Posterior vena cava (tissue), 2 donors: ENCODE results near the gene POSTN. TPM values are rescaled to one million over a fixed set of nuclear protein-coding genes. Genes with fewer than 3 reads are reported as not detected.

Source experiments
- DNase-seq: peaks from one replicate; pipeline ENCODE4 v3.0.0-alpha.2; 2020; ENCODE audit warnings: low spot score
- intact Hi-C, 2 donors: fragments of 100-400 bp; cut with DNase I; formaldehyde crosslinking; loops; one replicate each; pipeline versions ENCODE4 v1.14.1 to v1.14.2; 2022 to 2023
- long read RNA-seq, 2 donors: library from polyadenylated mRNA; unstranded; transcript quantifications; one replicate each; pipeline ENCODE4 v2.0.0, GENCODE V29; 2020 to 2021
- total RNA-seq, 2 donors: library from RNA; stranded (reverse); fragmentation: NEBNext Ultra II Directional; extraction: Animal tissue kit (Norgen Biotek cat#: 25700); gene quantifications; one replicate each; pipeline ENCODE4 v1.2.1, GENCODE V29; 2021
- donor health status: DM: yes; HTN: yes; CAD: no.
- donor health status: DM: yes; HTN: yes; CAD: no.

Gene POSTN, protein sequence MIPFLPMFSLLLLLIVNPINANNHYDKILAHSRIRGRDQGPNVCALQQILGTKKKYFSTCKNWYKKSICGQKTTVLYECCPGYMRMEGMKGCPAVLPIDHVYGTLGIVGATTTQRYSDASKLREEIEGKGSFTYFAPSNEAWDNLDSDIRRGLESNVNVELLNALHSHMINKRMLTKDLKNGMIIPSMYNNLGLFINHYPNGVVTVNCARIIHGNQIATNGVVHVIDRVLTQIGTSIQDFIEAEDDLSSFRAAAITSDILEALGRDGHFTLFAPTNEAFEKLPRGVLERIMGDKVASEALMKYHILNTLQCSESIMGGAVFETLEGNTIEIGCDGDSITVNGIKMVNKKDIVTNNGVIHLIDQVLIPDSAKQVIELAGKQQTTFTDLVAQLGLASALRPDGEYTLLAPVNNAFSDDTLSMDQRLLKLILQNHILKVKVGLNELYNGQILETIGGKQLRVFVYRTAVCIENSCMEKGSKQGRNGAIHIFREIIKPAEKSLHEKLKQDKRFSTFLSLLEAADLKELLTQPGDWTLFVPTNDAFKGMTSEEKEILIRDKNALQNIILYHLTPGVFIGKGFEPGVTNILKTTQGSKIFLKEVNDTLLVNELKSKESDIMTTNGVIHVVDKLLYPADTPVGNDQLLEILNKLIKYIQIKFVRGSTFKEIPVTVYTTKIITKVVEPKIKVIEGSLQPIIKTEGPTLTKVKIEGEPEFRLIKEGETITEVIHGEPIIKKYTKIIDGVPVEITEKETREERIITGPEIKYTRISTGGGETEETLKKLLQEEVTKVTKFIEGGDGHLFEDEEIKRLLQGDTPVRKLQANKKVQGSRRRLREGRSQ
- 100 to 1,000 TPM in 1 of 2 donors, 10 to 100 TPM in 1; 27.8 to 110 TPM for total RNA-seq
- long read RNA-seq, donor 1, transcript POSTN-209 (21 exons, 3,214 nt): major isoform, 9 of 29 reads
- long read RNA-seq, donor 1, partial matches to known transcripts: 4 of 29 reads
- long read RNA-seq, donor 1, other reads (novel, unspliced or antisense): 6 of 29 reads
- long read RNA-seq, donor 2, partial matches to known transcripts: 5 of 13 reads
- long read RNA-seq, donor 2, other reads (novel, unspliced or antisense): 7 of 13 reads

- no peak for DNase-seq
- intact Hi-C loops: no loop called here
Measured at GRCh38 chr13:37598597-37598996, at the start of gene POSTN. TSS of gene POSTN (minus strand) at chr13:37598768. CDS start at chr13:37598726, 42 bp downstream.

- no peak for DNase-seq
- intact Hi-C loops: no loop called here
Measured at GRCh38 chr13:37647031-37647650, 48.6 kb upstream of the POSTN start.

DNA sequence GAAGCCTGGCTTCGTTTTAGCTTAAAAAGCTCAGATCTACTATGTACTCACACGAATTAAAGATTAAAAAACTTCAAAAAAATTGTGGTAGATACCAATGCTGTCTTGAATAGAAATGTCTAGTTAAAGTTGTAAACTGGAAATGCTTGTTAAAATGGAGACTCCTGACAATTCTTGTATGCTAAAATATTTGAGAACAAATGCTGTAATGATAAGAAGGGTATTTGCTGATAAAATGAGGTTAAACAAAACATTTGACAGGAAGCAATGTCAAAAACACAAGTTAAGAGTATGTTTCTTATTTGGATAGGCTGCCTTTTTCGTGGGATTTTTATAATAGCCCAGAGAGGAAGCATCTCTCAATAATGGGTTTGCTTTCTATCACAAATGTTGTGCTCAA, 48.0 kb upstream of the POSTN start:
- no peak for DNase-seq
- intact Hi-C loops: no loop called here

DNA sequence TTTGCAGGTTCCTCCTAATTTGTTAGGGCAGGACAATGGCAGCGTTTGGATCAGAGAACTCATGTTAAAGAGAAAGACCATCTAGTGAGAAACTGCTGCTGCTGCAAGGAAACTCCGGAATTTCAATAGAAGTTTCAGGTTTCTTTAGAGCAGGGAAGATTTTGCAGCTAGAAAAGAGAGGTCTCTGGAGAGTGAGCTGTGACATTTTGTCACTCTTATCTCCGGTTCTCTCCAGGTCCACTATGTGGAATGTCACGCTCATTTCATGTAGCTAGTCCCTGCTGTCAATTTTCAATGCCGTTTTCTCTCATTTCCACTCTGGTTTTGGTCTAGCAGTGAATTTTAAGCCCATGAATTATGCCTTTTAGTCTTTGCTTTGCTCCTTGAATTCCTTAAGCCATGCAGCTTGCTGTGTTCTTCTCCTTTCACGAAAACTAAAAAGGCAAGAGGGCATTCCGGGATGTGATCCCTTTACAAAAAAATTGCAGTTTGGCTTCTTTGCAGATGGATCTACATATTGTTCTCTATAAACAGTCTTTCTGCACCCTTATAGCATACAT, 46.7 kb upstream of the POSTN start:
- intact Hi-C loops: loop anchor here in 1 of 2 donors (2.0 kb wide), 1 partner anchor 1044 kb away; no protein-coding TSS in a partner anchor
- DNase-seq: no peak

DNA sequence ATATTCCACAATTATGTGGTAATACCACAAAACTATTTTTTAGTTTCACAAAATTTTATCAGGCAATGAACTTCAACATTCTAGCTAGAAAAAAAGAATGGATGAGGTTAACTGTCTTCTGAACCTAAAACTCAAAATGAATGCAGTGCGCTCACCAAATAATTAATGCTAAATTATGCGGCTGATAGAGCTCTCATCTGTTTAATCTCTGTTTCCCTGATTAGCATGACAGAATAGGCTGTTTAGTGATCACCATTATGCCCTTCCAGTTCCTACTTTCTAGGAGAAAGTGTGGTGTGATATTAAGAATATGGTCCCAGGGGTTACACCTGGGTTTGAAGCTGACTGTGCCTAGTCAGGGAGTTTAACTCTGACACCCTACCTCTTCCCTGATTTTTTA, 42.8 kb upstream of the POSTN start:
- no peak for DNase-seq
- intact Hi-C loops: no loop called here

DNA sequence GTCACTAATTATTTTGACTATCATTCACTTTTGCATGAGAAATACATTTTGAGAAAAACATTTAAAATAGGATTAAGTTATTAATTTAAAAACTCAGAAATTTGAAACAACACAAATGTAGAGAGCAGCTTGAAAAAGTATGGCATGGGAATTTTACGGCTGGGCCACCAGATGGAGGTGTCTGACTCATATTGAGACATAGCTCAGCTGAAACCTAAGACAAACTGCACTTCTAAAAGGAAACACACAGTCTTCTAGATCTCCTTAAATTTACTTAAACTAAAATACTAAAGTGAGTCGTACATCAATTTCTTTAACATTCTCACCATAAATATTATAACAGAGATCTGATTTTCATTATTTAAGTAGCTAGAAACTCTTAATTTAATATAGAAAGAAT, 41.9 kb upstream of the POSTN start:
- no peak for DNase-seq
- intact Hi-C loops: no loop called here

GRCh38 chr13:37636701-37637100, 38.1 kb upstream of the POSTN start:
- no peak for DNase-seq

DNA sequence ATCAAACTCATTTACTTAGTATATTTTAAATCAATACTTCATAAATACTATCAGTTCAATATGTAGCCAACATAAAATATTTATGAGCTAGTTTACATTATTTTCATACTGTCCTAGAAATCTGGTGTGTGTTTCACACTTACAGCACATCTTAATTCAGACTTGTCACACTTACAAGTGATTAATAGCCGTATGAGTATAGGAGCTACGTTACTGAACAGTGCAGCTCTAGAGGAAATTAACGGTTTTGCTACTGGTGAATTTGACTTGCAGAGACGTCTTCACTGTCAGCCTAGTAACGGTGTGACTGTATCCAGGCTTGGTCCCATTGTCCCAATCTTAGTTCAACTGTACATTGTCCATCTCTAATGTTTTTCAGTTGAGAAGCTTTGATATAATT, 33.7 kb upstream of the POSTN start:
- intact Hi-C loops: no loop called here

More at GRCh38 chr13:37636701-37637100, 38.1 kb upstream of the POSTN start:
- intact Hi-C loops: no loop called here

GRCh38 chr13:37627428-37627827, 28.9 kb upstream of the POSTN start:
- no peak for DNase-seq
- intact Hi-C loops: no loop called here

More for the DNA sequence above, 33.7 kb upstream of the POSTN start:
- no peak for DNase-seq

DNA sequence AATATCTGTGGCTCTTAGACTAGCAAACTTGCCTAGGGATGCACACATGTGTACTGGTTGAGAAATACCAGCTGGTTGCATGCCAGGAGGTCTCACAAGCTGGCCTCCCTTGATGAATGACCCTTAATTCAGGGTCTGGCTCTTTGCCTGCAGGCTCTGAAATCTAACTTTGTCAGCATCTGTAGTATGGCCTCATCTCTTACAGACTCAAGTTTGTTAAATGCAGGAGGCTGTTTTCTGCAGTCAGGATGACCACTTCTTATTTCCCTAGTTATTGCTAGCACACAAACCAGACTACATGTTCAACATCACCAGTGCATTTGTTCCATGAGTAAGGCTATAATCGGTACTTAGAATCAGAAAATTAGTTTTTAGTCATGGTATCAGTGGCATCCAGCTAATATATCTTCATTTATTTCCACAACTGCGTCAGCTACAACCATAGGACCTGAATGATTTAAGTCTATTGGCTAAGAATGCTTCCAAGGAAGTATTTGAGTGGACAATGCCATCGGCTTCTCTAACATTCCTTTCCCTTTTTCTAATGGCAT, 23.3 kb upstream of the POSTN start:
- intact Hi-C loops: no loop called here
- DNase-seq: no peak

GRCh38 chr13:37618554-37618953, 20.0 kb upstream of the POSTN start:
- no peak for DNase-seq
- intact Hi-C loops: no loop called here

DNA sequence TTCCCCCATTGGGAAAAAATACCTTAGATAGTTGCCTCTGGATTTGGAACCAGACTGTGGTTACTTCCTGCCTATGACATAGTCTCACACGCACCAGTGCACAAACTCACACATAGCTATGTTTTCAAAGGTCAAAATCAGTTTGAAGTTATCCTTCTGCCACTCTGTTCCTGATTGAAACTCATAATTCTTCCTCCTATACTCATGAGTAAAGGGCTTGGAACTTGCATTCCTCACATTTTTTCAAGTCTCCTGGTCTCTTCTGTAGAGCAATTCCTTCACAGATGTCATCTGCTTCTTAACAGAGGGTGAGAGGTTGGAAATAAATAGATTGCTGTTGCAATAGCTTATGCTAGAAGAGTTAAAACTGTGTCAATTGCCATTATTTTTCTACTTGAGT, 18.6 kb upstream of the POSTN start:
- intact Hi-C loops: no loop called here
- no peak for DNase-seq

DNA sequence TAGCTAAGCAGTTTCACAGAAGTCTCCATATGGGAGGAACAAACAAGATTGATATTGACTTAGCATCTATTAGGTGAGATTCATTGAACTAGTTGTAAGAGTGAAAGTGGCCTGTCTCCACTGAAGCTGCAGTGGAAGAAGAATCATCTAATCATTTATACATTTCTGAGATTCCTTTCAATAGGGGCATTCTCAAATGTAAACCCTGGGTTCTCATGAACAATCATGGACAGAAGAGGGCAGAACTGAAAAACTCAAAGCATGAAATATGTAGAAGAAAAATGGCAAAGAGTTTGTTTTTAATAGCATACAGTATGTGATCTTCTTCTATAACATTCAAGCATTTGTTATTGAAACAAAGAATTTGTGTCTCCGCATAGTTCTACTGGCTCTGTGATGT, 17.6 kb upstream of the POSTN start:
- intact Hi-C loops: no loop called here
- no peak for DNase-seq

GRCh38 chr13:37615276-37615675, 16.7 kb upstream of the POSTN start:
- intact Hi-C loops: no loop called here
- DNase-seq: no peak

- intact Hi-C loops: no loop called here
- DNase-seq: no peak
Measured at GRCh38 chr13:37613638-37614037, 15.1 kb upstream of the POSTN start.

GRCh38 chr13:37613236-37613635, 14.7 kb upstream of the POSTN start:
- DNase-seq: no peak
- intact Hi-C loops: no loop called here

DNA sequence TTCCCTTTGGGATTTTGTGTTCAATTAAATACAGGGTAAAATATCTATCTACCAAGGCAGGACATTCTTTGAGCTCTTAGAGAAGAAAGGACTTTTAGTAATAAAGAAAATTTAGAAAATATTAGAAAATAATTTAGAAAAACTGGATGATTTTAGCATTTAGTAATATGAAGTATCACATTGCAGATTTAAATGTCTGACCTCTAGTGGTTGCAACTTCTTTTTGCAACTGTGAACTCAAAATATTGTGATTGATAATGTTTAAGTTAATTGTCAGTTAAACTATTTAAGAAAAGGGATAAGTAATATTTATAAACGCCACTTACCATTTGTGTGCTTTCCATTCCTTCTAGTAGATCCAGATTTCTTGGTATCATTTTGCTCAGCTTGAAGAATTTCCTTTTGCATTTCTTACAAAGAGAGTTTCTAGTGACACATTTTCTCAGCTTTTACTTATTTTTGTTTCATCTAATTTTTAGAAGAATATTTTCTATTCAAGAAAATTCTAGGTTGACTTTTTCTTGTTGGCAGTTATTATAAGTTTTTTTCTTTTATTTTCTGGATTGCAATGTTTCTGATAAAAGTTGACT, 10.3 kb upstream of the POSTN start:
- intact Hi-C loops: loop anchor here (5.0 to 10.0 kb wide), 2 partner anchors 504 to 537 kb away; partner anchors contain the start of gene CSNK1A1L (in 1 of the 2)
- no peak for DNase-seq

GRCh38 chr13:37602733-37603381, 4.3 kb upstream of the POSTN start:
- intact Hi-C loops: loop anchor here in 1 of 2 donors (10.0 kb wide), 1 partner anchor 498 kb away; the partner anchor contains the start of gene CSNK1A1L

More at GRCh38 chr13:37602733-37603381, 4.3 kb upstream of the POSTN start:
- no peak for DNase-seq
